Fibroblast of lung (primary cell): Measurements from ENCODE around the gene C1orf232. TPM values are rescaled to one million over a fixed set of nuclear protein-coding genes. Genes with fewer than 3 reads are reported as not detected.

Experiments
- DNase-seq, 2 donors: peaks; one replicate each; pipeline versions ENCODE4 v3.0.0 to v3.0.0-alpha.2; 2010; ENCODE audit warnings: low read depth in 2 of 2
- H2AFZ ChIP-seq: 2 replicates; pipeline ENCODE4 v1.5.1; 2012; ENCODE audit warnings: low read length, control low read depth, inconsistent platforms
- H3K27ac ChIP-seq: 2 replicates; pipeline ENCODE4 v1.5.1; 2011; ENCODE audit warnings: low read length, control low read depth; ENCODE audit not compliant: insufficient read depth
- H3K27me3 ChIP-seq: 2 replicates; pipeline ENCODE4 v1.5.1; 2011; ENCODE audit warnings: mild to moderate bottlenecking, low read length; ENCODE audit not compliant: control insufficient read depth, insufficient read depth
- H3K36me3 ChIP-seq: 2 replicates; pipeline ENCODE4 v1.5.1; 2011; ENCODE audit warnings: low read length; ENCODE audit not compliant: control insufficient read depth, insufficient read depth
- H3K4me1 ChIP-seq: 2 replicates; pipeline ENCODE4 v1.5.1; 2011; ENCODE audit warnings: low read length; ENCODE audit not compliant: control insufficient read depth, insufficient read depth; ENCODE audit errors: extremely low read depth
- H3K4me2 ChIP-seq: 2 replicates; pipeline ENCODE4 v1.5.1; 2011; ENCODE audit warnings: low read length, control low read depth; ENCODE audit not compliant: insufficient read depth; ENCODE audit errors: extremely low read depth
- H3K4me3 ChIP-seq, 4 experiments: fragments of 200-600 bp in 1 of 4; sonication (generic) in 1 of 4; replicated peaks in 1 of 4; 2 replicates each; pipeline ENCODE4 v1.5.1; 2011 to 2016; ENCODE audit warnings: low read length in 4 of 4, low read depth in 3 of 4, mild to moderate bottlenecking in 3 of 4, control low read depth in 2 of 4, inconsistent platforms in 1 of 4, mixed read lengths in 1 of 4; ENCODE audit not compliant: insufficient read depth in 1 of 4; ENCODE audit errors: control extremely low read depth in 1 of 4
- H3K79me2 ChIP-seq: 2 replicates; pipeline ENCODE4 v1.5.1; 2012; ENCODE audit warnings: mild to moderate bottlenecking, low read length, inconsistent platforms; ENCODE audit not compliant: control insufficient read depth, insufficient read depth
- H3K9ac ChIP-seq: 2 replicates; pipeline ENCODE4 v1.5.1; 2011; ENCODE audit warnings: mild to moderate bottlenecking, low read length, control low read depth; ENCODE audit not compliant: insufficient read depth
- H3K9me3 ChIP-seq: 2 replicates; pipeline ENCODE4 v1.5.1; 2012; ENCODE audit warnings: low read depth, low read length; ENCODE audit not compliant: control insufficient read depth, insufficient read depth
- H4K20me1 ChIP-seq: 2 replicates; pipeline ENCODE4 v1.5.1; 2011; ENCODE audit warnings: low read length; ENCODE audit not compliant: control insufficient read depth, insufficient read depth; ENCODE audit errors: extremely low read depth
- CTCF ChIP-seq, 2 donors: IDR thresholded peaks in 1 of 2; conservative IDR thresholded peaks in 1 of 2; 1 replicate in 1 of 2; 2 replicates in 1 of 2; pipeline ENCODE4 v1.5.1; 2011 to 2012; ENCODE audit warnings: low read length in 2 of 2, control low read depth in 1 of 2, inconsistent platforms in 1 of 2, low read depth in 1 of 2, mild to moderate bottlenecking in 1 of 2
- EZH2 ChIP-seq: IDR thresholded peaks from 2 replicates; pipeline ENCODE4 v1.5.1; 2012; ENCODE audit warnings: low read length, control low read depth, mild to moderate bottlenecking; ENCODE audit errors: missing control alignments
- polyA plus RNA-seq, 2 donors: library from polyadenylated mRNA; depleted of rRNA in 1 of 2; stranded (reverse) in 1 of 2; unstranded in 1 of 2; fragments of >200 nt; gene quantifications; 2 replicates each; pipeline ENCODE4 v1.2.1, GENCODE V29; 2011 to 2012; ENCODE audit warnings: missing spikeins in 1 of 2
- total RNA-seq: library from RNA; depleted of rRNA; stranded (reverse); fragments of >200 nt; gene quantifications from 2 replicates; pipeline ENCODE4 v1.2.1, GENCODE V29; 2014

The C1orf232 gene
- total and polyA plus RNA-seq, 2 donors (not counting 1 experiment from before 2014, with no cell fraction given): not detected

- Histone ChIP-seq H3K4me3 (no peak overlapping the region), H3K79me2 (no peaks in the 10 kb centered on the region), H3K9me3 (no peaks in the 10 kb centered on the region), H3K9ac (no peak overlapping the region), H2AFZ (no peak overlapping the region), H3K4me1 (no peaks in the 10 kb centered on the region), H3K4me2 (no peak overlapping the region), H3K36me3 (no peaks in the 10 kb centered on the region), H3K27me3 (no peaks in the 10 kb centered on the region), H4K20me1 (no peaks in the 10 kb centered on the region), H3K27ac (no peak overlapping the region)
- TF ChIP-seq CTCF (conservative IDR thresholded peaks at IDR 0.05 in 1 of 2, IDR thresholded peaks at IDR 0.05 in 1 of 2; ENCODE audit: low read depth in 1 of 2, low read length in 2 of 2) (no peak), EZH2 (no peak)
- no peak for DNase-seq
Measured at GRCh38 chr1:26129778-26130177, 39.0 kb downstream of the C1orf232 start.

GRCh38 chr1:26127235-26128163 lies 41.3 kb downstream of the C1orf232 start:
- Histone ChIP-seq H3K79me2 (no peaks in the 10 kb centered on the region), H3K9ac (no peak overlapping the region), H2AFZ (no peak overlapping the region), H3K27me3 (no peaks in the 10 kb centered on the region), H4K20me1 (no peaks in the 10 kb centered on the region), H3K4me3 (no peak overlapping the region), H3K4me2 (no peak overlapping the region), H3K27ac (no peak overlapping the region), H3K4me1 (peaks cover 3% of the 10 kb centered on the region), H3K36me3 (no peaks in the 10 kb centered on the region), H3K9me3 (no peaks in the 10 kb centered on the region)
- TF ChIP-seq CTCF (conservative IDR thresholded peaks at IDR 0.05 in 1 of 2, IDR thresholded peaks at IDR 0.05 in 1 of 2; ENCODE audit: low read depth in 1 of 2, low read length in 2 of 2): no peak
- no peak for TF ChIP-seq EZH2
- DNase-seq: no peak

GRCh38 chr1:26126321-26127084 lies 42.3 kb downstream of the C1orf232 start:
- Histone ChIP-seq H3K9me3 (no peaks in the 10 kb centered on the region), H3K27me3 (no peaks in the 10 kb centered on the region), H3K9ac (no peak overlapping the region), H3K36me3 (no peaks in the 10 kb centered on the region), H3K4me2 (no peak overlapping the region), H3K4me3 (no peak overlapping the region), H3K27ac (no peak overlapping the region), H4K20me1 (no peaks in the 10 kb centered on the region), H3K4me1 (peaks cover 3% of the 10 kb centered on the region), H3K79me2 (no peaks in the 10 kb centered on the region), H2AFZ (no peak overlapping the region)
- TF ChIP-seq EZH2: no peak
- no peak for TF ChIP-seq CTCF (conservative IDR thresholded peaks at IDR 0.05 in 1 of 2, IDR thresholded peaks at IDR 0.05 in 1 of 2; ENCODE audit: low read depth in 1 of 2, low read length in 2 of 2)
- DNase-seq: peak in 1 of 2 donors; percentile 70
